ENCODE measurements around the gene ABCG4.
"Not testable (repeated sequence)": the region's sequence is repeated elsewhere in the genome, so short reads cannot be mapped to it uniquely, and the experiment has no call there.

ABCG4 gene

DNA sequence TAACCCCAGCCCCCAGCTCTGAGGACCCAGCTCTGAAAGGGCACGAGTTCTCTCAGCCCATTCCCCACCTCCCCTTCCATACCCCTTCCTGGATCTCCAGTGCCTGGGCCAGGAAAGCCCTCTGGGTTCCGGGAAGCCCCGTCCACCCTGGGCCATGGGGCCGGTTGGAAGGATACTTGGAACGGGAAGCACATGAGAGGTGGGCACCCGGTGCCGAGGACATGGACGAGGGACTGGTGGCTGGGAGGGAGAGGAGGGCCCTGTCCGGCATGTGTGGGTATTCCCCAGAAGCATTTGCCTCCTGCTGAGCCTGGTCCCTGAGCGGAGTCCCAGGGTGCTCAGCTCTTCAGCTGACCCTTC lies 32.6 kb upstream of the ABCG4 start:
- no peak for DNase-seq (ENCODE audit: low read depth)

DNA sequence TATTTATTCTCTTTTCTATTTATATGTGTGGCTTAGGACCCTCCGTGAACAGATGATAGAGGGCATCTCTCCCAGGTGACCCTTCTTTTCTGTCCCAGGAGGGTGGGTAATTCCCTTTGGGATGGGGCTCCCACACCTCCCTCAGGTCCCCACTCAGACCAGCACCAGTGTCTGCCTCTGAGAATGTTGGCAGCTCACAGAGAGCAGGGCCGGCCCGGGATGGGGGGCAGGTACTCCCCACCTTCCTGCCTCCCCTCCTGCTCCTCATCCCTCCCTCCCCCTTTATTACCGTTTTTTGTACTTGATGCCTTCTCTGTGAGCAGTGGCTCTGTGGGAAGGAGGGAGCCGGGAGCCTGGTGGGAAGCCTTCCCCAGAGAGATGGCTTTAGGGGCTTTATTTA lies 32.3 kb upstream of the ABCG4 start:
- no peak for DNase-seq (ENCODE audit: low read depth)

DNA sequence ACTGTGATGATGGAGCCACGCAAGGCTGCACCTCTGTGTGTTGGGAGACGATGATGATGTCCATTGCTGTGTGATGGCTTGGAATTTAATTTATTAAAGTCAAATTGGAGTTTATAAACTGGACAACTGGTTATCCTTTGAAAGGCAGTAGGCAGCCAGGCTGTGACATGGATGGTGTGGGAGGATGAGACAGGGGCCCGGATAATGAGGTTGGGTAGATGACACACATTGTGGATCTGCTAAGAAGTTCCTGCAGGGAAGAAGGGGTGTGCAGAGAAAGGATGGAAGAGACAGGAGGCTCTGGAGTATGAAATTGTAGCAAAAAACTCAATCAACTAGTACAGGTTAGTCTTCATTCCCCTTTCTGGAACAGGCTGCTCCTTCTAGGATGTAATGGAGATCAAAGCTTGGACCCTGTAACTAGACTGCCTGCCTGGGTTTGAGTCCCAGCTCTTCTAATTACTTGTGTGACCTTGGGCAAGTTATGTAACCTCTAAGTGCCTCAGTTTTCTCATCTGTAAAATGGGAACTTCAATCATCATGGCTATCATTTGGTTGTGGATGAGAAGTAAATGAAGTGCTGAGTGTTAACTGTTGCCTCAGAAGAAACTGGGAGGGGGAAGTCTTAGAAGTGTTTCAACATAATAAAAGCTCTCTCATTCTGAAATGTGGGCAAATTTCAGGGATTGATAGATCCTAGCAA lies 31.7 kb upstream of the ABCG4 start:
- no peak for DNase-seq (ENCODE audit: low read depth)

DNA sequence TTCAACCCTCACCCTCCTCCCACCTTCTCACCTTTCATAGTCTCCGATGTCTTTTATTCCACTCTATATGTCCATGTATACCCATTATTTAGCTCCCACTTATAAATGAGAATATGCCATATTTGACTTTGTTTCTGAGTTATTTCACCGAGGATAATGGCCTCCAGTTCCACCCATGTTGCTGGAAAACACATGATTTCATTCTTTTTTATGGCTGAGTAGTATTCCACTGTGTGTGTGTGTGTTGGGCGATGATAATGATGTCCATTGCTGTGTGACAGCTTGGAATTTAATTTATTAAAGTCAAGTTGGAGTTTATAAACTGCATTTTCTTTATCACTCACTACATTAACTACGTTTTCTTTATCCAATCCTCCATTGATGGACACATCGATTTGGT lies 30.6 kb upstream of the ABCG4 start:
- no peak for DNase-seq (ENCODE audit: low read depth)

- no peak for DNase-seq (ENCODE audit: low read depth)
These were observed 29.9 kb upstream of the ABCG4 start for GRCh38 chr11:119118946-119119345.

DNA sequence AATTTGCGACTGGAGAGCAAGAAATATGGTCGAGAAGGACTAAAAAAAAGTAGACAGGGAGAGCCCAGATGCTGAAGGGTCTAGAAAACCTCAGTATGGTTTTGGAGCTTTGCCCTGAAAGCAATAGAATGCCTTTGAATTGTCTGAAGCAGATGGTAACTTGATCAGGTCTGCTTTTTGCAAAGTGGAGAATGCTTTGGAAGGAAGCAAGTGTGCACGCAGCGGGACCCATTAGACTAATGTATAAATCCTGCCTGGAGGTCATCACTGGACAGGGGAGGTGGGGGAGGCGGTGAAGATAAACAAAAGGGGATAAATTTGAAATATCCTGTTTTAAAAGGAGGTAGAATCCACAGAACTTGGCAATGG lies 28.2 kb upstream of the ABCG4 start:
- no peak for DNase-seq (ENCODE audit: low read depth)

DNA sequence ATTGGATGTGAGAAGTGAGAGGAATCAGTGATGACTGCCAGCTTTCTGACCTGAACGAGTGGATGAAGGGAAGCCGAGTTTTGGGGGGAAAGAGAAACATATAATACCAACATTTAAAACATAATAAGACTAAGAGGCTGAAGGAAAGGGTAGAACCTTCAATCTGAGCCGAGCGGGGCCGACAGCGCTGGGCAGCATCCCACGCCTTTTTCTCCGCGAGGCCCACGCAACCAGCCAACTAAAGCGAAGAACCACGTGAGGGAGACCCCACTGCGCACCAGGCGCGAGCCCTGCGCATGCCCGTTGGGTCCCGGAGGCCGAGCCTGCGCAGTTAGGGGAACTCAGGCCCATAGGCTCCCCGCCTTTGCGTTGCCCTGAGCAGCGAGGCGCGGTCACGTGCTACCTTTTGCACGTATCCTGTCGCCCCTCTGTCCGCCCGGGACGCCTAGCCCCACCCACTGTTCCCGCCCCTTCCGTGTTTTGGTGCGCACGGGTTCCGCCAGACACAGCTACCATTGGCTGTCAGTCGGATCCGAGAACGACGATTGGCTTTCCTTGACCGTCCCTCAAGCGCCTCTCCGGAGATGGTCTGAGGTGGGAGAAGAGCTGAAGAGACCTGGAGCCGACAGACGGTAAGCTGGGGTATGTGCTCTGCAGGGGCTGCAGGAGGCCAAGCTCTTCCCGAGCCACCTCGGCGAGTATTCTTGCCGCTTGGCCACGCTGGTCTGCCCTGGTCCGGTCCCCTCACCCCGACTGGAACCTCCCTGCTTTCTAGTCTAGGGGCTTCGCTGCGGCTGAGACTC lies 27.6 kb upstream of the ABCG4 start, which contains the start of gene HINFP:
Gene HINFP (plus strand): TSS at position 573 of the 803 bp plus-strand sequence. CDS start 5,365 bp downstream, outside the sequence.
- peak; percentile 99 for DNase-seq (ENCODE audit: low read depth)

- no peak for DNase-seq (ENCODE audit: low read depth)
These were observed 27.1 kb upstream of the ABCG4 start for GRCh38 chr11:119121811-119122124.

DNA sequence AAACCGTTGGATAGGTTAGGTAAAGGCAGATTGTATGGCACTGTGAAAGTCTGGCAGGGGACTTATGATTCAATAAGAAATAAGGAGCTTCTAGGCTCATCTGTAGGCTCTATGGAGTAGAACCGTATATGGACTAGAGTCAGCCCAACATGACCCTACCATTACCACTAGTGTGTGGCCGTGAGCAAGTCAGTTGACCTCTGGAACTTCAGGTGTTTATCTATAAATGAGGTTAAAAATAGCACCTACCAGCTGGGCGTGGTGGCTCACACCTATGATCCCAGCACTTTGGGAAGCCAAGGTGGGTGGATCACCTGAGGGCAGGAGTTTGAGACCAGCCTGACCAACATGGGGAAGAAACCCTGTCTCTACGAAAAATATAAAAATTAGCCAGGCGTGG lies 23.0 kb upstream of the ABCG4 start:
- no peak for DNase-seq (ENCODE audit: low read depth)

DNA sequence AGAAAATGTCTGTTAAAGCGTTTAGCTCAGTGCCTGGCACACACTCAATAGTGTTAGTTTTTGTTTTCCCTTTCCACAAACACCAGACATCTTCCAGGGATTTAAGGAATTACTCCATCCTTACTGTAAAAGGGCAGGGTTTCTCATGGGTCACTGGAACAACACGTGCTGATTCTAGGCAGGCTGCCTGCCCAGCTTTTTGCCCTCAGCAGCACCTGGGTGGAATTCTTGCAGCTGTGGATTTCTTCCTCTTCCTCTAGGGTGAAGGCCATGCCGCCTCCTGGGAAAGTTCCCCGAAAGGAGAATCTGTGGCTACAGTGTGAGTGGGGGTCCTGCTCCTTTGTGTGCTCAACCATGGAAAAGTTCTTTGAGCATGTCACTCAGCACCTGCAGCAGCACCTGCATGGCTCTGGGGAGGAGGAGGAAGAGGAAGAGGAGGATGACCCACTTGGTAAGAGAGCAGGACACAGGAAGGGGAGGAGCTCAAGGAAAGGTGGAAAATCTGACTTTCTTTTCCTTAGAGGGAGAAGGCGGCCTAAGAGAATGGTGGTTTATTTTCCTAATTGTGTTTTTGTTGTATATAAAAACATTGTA lies 22.1 kb upstream of the ABCG4 start:
- no peak for DNase-seq (ENCODE audit: low read depth)

- DNase-seq (ENCODE audit: low read depth): no peak
These were observed 18.2 kb upstream of the ABCG4 start for GRCh38 chr11:119130662-119131061.

GRCh38 chr11:119134389-119134978 lies 14.4 kb upstream of the ABCG4 start:
- no peak for DNase-seq (ENCODE audit: low read depth)

GRCh38 chr11:119139276-119139675 lies 9.6 kb upstream of the ABCG4 start:
- not testable (repeated sequence) for DNase-seq (ENCODE audit: low read depth)

- no peak for DNase-seq (ENCODE audit: low read depth)
These were observed 3.9 kb upstream of the ABCG4 start for GRCh38 chr11:119144825-119145486.

- no peak for DNase-seq (ENCODE audit: low read depth)
These were observed 3.3 kb upstream of the ABCG4 start for GRCh38 chr11:119145551-119145950.

- DNase-seq (ENCODE audit: low read depth): no peak
These were observed 1.1 kb upstream of the ABCG4 start for GRCh38 chr11:119147604-119148333.

- DNase-seq (ENCODE audit: low read depth): no peak
These were observed 183 bp upstream of the ABCG4 start for GRCh38 chr11:119148720-119149017.

GRCh38 chr11:119149786-119150275 lies 979 bp downstream of the ABCG4 start:
- DNase-seq (ENCODE audit: low read depth): no peak

DNA sequence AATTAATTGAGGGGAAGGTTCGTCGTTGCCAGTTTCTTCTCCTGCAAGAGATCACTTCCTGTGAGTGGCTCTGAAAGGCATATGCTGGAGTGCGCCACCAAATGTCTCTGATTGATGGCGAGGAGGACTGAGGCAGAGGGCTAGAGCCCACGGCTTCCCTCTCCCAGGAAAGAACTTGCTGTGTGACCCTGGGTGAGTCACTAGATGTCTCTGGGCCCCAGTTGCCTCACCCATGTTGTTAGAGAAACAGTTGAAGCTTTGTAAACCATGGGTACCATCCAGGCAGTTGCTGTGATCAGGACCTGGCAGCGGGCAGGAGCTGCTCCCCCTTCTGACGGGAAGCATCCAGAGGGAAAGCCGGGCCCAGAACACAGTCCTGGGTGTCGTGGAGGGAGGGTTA lies 3.2 kb downstream of the ABCG4 start:
- DNase-seq (ENCODE audit: low read depth): no peak

DNA sequence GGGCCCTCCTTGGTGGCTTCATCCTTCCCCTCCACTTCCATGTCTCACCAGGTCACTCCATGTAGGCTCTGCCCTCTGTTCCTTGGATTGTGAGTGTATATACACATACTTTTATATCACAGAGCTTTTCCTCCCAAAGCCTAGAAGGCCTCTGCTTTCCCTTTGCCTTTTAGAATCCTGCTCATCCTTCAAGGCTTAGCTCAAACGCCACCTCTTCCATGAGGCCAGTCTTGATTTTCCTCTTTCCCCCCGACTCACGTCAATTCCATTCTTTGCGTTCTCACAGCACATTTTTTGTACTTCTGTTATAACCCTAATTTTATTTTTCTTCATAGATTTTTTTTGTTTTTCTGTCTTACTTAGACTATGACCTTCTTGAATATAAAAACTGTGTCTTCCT lies 3.8 kb downstream of the ABCG4 start:
- no peak for DNase-seq (ENCODE audit: low read depth)

- no peak for DNase-seq (ENCODE audit: low read depth)
These were observed 4.4 kb downstream of the ABCG4 start for GRCh38 chr11:119153049-119153818.

Measured in stimulated activated CD8-positive, alpha-beta memory T cell treated with anti-CD3 and anti-CD28 coated beads, Interleukin-12 subunit alpha, Interleukin-12 subunit beta, amount 100 ng/mL, for 1 hour (primary cell).